Stomach (tissue), 9 donors: Measurements from ENCODE around the gene ARHGEF39. TPM values are rescaled to one million over a fixed set of nuclear protein-coding genes. Genes with fewer than 3 reads are reported as not detected.

Experiments used
- DNase-seq, 2 donors: peaks; one replicate each; pipeline versions ENCODE4 v3.0.0 to v3.0.0-alpha.2; 2013 to 2019
- H3K27ac ChIP-seq, 5 donors: fragments of 200-600 bp in 4 of 5; sonication (generic) in 4 of 5; one replicate each; pipeline ENCODE4 v1.5.1; 2013 to 2019; ENCODE audit warnings: mild to moderate bottlenecking in 1 of 5, moderate library complexity in 1 of 5
- H3K27me3 ChIP-seq, 3 donors: fragments of 200-600 bp; sonication (generic); one replicate each; pipeline ENCODE4 v1.5.1; 2017 to 2019; ENCODE audit warnings: mixed run types in 1 of 3
- H3K36me3 ChIP-seq, 4 donors: fragments of 200-600 bp; sonication (generic); 1 replicate in 3 of 4; 2 replicates in 1 of 4; pipeline ENCODE4 v1.5.1; 2016 to 2019
- H3K4me1 ChIP-seq, 4 donors: fragments of 200-600 bp; sonication (generic); one replicate each; pipeline ENCODE4 v1.5.1; 2016 to 2019
- H3K4me3 ChIP-seq, 4 donors: fragments of 200-600 bp; sonication (generic) in 3 of 4; one replicate each; pipeline ENCODE4 v1.5.1; 2016 to 2019; ENCODE audit warnings: mild to moderate bottlenecking in 1 of 4
- H3K9me3 ChIP-seq, 4 donors: fragments of 200-600 bp; sonication (generic); one replicate each; pipeline ENCODE4 v1.5.1; 2016 to 2019
- EP300 ChIP-seq: sonication (generic); formaldehyde crosslinking; IDR thresholded peaks from one replicate; pipeline ENCODE4 v1.6.1; 2017; ENCODE audit warnings: antibody characterized with exemption
- POLR2A ChIP-seq, 4 donors: fragments of 450-650 bp; IDR thresholded peaks; one replicate each; pipeline ENCODE4 v1.6.1; 2016; ENCODE audit warnings: antibody characterized with exemption in 4 of 4, control low read depth in 2 of 4, mild to moderate bottlenecking in 1 of 4, moderate library complexity in 1 of 4
- POLR2AphosphoS5 ChIP-seq, 3 donors: sonication (generic); formaldehyde crosslinking; IDR thresholded peaks; one replicate each; pipeline ENCODE4 v1.6.1; 2016; ENCODE audit warnings: antibody characterized with exemption in 3 of 3
- WGBS, 5 donors: extraction: QIAGEN DNeasy Blood & Tissue Kit in 3 of 5; methylation state at CpG; one replicate each; pipeline versions ENCODE4 v1.1.5 to v1.1.7; 2013 to 2018; 5-methylcytosine and 5-hydroxymethylcytosine counted together
- intact Hi-C: fragments of 100-400 bp; cut with DNase I; formaldehyde crosslinking; loops from one replicate; pipeline ENCODE4 v1.15.1; 2023; ENCODE audit warnings: low total_unique reads
- polyA plus RNA-seq, 3 donors: library from polyadenylated mRNA; stranded (reverse); fragments of 200-250 nt; gene quantifications; one replicate each; pipeline ENCODE4 v1.2.3, GENCODE V29; 2013
- total RNA-seq, 5 donors: library from RNA; depleted of rRNA; stranded (reverse); fragments of >200 nt; gene quantifications; one replicate each; pipeline versions ENCODE4 v1.1.0 to v1.2.3, GENCODE V29; 2014 to 2016
- TF ChIP-seq, protein P1 (sequence below), 7 experiments: fragments of 450-650 bp in 4 of 7; fragments of 200-600 bp in 3 of 7; sonication (generic) in 3 of 7; IDR thresholded peaks; one replicate each; pipeline ENCODE4 v1.5.1; 2016 to 2019; ENCODE audit warnings: antibody characterized with exemption in 7 of 7, control low read depth in 2 of 7, mild to moderate bottlenecking in 1 of 7
- donor health status: healthy with polysubstance abuse.
- donor health status: Bipolar disorder and iron deficiency.
- donor health status: healthy.

Gene ARHGEF39
- total and polyA plus RNA-seq, 8 donors: 1.8 to 58.3 (median 3.8) TPM

DNA sequence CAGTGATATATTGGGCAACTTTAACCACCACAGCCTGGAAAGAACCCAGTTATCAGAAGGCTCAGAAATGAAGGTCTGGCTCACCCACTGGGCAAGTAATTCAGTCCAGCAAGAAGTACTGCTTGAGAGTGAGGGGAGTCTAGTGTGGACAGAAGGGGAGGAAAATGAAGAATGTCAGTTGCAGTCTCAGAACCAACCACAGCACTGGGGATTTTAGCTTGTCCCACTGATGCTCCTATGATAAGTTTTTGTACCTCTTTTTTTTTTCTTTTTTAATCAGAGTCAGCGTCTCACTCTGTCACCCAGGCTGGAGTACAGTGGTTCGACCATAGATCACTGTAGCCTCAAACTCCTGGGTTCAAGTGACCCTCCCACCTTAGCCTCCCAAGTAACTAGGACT, 37.4 kb downstream of the ARHGEF39 start:
- intact Hi-C loops: loop anchor here (10.0 kb wide), 1 partner anchor 63 kb away; a partner anchor contains a TSS
- no peak overlapping the region for H3K4me3 ChIP-seq
- H3K9me3 ChIP-seq: no peaks in the 10 kb centered on the region
- no peak overlapping the region for H3K27ac ChIP-seq
- H3K27me3 ChIP-seq: no peaks in the 10 kb centered on the region
- no peaks in the 10 kb centered on the region for H3K36me3 ChIP-seq
- TF ChIP-seq POLR2AphosphoS5 (IDR thresholded peaks at IDR 0.05): no peak
- H3K4me1 ChIP-seq: no peaks in the 10 kb centered on the region
- 79 to 95% (median 85%) methylated on average over 2 of the region's 2 CpGs for WGBS, 5 donors
- DNase-seq: no peak

DNA sequence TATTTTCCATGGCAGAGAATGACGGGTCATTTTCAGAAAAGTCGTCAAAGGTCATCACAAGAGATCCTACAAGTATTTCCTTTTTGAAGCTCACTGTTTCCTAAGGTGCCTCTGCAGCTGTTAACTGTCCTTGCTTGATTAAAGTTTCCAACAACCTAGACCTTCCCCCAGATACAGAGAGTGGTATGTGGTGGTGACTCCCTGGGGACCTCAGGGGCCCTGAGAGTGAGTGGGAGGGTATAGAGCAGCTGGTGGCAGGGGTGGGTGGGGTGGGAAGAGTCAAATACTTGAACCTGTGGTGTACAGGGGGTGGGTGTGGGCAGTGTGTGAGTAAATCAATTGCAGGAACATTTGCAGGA, 45.2 kb downstream of the ARHGEF39 start:
- TF ChIP-seq POLR2AphosphoS5 (IDR thresholded peaks at IDR 0.05) (no peak), EP300 (no peak), POLR2A (IDR thresholded peaks at IDR 0.05) (no peak)
- TF ChIP-seq, protein P1, sequence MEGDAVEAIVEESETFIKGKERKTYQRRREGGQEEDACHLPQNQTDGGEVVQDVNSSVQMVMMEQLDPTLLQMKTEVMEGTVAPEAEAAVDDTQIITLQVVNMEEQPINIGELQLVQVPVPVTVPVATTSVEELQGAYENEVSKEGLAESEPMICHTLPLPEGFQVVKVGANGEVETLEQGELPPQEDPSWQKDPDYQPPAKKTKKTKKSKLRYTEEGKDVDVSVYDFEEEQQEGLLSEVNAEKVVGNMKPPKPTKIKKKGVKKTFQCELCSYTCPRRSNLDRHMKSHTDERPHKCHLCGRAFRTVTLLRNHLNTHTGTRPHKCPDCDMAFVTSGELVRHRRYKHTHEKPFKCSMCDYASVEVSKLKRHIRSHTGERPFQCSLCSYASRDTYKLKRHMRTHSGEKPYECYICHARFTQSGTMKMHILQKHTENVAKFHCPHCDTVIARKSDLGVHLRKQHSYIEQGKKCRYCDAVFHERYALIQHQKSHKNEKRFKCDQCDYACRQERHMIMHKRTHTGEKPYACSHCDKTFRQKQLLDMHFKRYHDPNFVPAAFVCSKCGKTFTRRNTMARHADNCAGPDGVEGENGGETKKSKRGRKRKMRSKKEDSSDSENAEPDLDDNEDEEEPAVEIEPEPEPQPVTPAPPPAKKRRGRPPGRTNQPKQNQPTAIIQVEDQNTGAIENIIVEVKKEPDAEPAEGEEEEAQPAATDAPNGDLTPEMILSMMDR (IDR thresholded peaks at IDR 0.05): no peak
- Histone ChIP-seq H3K4me1 (peaks cover 0 to 27% (median 17%) of the 10 kb centered on the region in 4 donors), H3K27me3 (peaks cover 0 to 26% (median 0%) of the 10 kb centered on the region in 3 donors), H3K9me3 (no peaks in the 10 kb centered on the region), H3K4me3 (no peak overlapping the region), H3K27ac (no peak overlapping the region), H3K36me3 (no peaks in the 10 kb centered on the region)
- 50 to 77% (median 67%) methylated on average over 2 of the region's 2 CpGs for WGBS, 5 donors
- DNase-seq: no peak
- intact Hi-C loops: loop anchor here (10.0 kb wide), 1 partner anchor 55 kb away; a partner anchor contains a TSS

DNA sequence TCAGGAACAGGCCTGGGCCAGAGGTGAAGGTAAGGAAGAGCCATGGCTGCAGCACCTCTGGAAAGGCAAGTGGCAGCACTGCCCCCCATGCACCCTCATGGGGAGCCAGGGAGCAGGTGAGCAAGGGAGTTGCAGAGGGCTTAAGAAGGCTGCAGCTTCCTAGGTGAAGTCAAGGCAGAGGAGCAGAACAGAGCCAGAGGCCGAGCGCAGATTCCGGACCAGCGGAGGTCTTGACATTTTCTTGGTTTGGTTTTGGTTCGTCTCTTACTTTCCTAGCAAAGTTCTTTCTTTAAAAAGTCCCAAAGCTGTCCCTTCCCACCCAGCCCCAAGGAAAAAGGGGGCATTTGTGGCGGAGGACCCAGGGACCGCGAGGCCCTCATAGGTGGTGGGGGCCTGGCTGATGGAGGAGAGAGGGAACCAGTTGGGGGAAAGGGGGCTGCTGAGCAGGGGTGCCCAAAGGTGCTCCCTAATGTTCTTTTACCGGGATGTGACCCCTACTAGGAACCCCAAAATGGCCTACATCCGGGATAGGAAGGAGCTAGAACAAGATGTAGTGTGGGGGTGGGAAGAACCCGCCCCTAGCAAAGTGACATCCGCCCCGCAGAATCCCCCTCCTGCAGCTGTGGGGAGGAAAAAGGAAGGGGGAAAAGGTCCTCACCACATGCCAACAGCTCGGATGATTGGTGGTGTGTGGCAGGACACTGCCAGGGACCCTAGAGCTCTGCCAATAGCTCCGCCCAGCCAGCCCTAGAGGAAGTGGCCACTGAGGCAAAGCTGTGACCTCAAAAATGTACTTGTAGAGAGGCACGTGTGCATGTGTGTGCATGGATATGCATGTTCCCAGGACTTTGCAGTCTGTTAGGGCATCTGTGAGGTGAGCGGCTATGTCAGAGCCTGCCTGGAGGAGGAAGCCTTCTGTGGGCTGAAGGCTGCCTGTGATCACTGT, 45.9 kb downstream of the ARHGEF39 start:
- H3K4me1 ChIP-seq: peaks cover 0 to 27% (median 17%) of the 10 kb centered on the region in 4 donors
- no peaks in the 10 kb centered on the region for H3K36me3 ChIP-seq
- no peaks in the 10 kb centered on the region for H3K9me3 ChIP-seq
- TF ChIP-seq, protein P1 (IDR thresholded peaks at IDR 0.05): no peak
- TF ChIP-seq POLR2A (IDR thresholded peaks at IDR 0.05) (no peak), EP300 (no peak), POLR2AphosphoS5 (IDR thresholded peaks at IDR 0.05) (no peak)
- WGBS, 5 donors: 77 to 87% (median 85%) methylated on average over 16 to 17 of the region's 17 CpGs
- peaks cover 0 to 26% (median 0%) of the 10 kb centered on the region in 3 donors for H3K27me3 ChIP-seq
- intact Hi-C loops: no loop called here
- DNase-seq: peak; percentile 40 to 49
- no peak overlapping the region for H3K4me3 ChIP-seq
- H3K27ac ChIP-seq: peak overlapping the region in 4 of 5 donors; percentile 21 to 40 (median 36)

DNA sequence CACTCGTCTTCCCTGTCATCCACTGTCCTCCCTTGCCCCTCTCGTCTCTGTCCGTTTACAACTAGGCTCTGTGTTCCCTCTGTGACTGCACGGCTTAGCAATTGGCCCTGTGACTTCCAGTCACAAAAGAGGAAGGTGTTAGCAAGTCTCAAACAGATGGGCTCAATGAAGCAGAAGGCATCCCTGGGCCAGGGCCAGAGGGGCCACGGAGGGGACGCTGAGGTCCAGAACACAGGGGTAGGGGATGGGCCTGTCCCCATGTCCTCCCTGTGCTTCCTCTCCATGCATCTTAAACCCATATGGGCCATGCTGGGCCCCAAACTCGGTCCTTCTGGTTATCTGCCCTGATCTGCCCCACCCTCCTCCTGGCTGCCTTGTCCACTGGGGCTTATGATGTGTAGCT, 46.7 kb downstream of the ARHGEF39 start, which contains the start of gene CD72:
Gene CD72, minus strand, starts transcription at position 89 of the 403 bp plus-strand sequence. CDS start 110 bp downstream, outside the sequence.
- no peaks in the 10 kb centered on the region for H3K36me3 ChIP-seq
- TF ChIP-seq POLR2A (IDR thresholded peaks at IDR 0.05): no peak
- no peak for TF ChIP-seq POLR2AphosphoS5 (IDR thresholded peaks at IDR 0.05)
- TF ChIP-seq, protein P1 (IDR thresholded peaks at IDR 0.05): no peak
- no peak for TF ChIP-seq EP300
- H3K9me3 ChIP-seq: no peaks in the 10 kb centered on the region
- peaks cover 0 to 27% (median 17%) of the 10 kb centered on the region in 4 donors for H3K4me1 ChIP-seq
- H3K27me3 ChIP-seq: peaks cover 0 to 26% (median 0%) of the 10 kb centered on the region in 3 donors
- intact Hi-C loops: no loop called here
- 73 to 89% (median 77%) methylated on average over 7 of the region's 7 CpGs for WGBS, 5 donors
- H3K4me3 ChIP-seq: peak within 1 kb of the TSS; percentile 41 to 53 (median 44)
- peak within 1 kb of the TSS in 4 of 5 donors; percentile 35 to 47 (median 41) for H3K27ac ChIP-seq
- DNase-seq: no peak
